ENCODE measurements around the gene NISCH. TPM values are rescaled to one million over a fixed set of nuclear protein-coding genes. Genes with fewer than 3 reads are reported as not detected.

NISCH gene
- total and polyA plus RNA-seq, 2 donors (not counting 3 experiments of a cell fraction or from before 2014, with no cell fraction given), result 156 to 178 TPM

GRCh38 chr3:52446631-52447511, 8.5 kb upstream of the NISCH start:
- no peaks in the 10 kb centered on the region for H3K9me1 ChIP-seq (replicated peaks; ENCODE audit: control insufficient read depth, extremely low read depth, insufficient read depth, low read length)
- CTCF ChIA-PET, result interaction anchor here (0.7 to 7.2 kb wide), 13 partner anchors 10 to 228 kb away, joined by 3 to 243 read pairs (median 6); partner anchors contain the start of gene WDR82
- H3K4me3 ChIP-seq (replicated peaks in 1 of 3; ENCODE audit: insufficient read depth in 1 of 3, low read depth in 1 of 3, low read length in 3 of 3), result no peak overlapping the region
- H4K20me1 ChIP-seq (replicated peaks; ENCODE audit: control insufficient read depth, extremely low read depth, insufficient read depth, low read length), result no peaks in the 10 kb centered on the region
- dilution Hi-C loops (cut with MboI; ENCODE audit: extremely low pct_ligation_motif_present, low sequenced_read_pairs) (no loop called here), intact Hi-C loops (cut with micrococcal nuclease) (loop anchor here (1.0 to 5.0 kb wide), 3 partner anchors 19 to 210 kb away; partner anchors contain the start of gene TWF2)
- no peak overlapping the region for H3K27ac ChIP-seq (ENCODE audit: insufficient read depth, low read depth, low read length)
- POLR2A ChIA-PET, result interaction anchor here (0.5 kb wide), 1 partner anchor 22 kb away, joined by 4 read pairs; no protein-coding TSS in a partner anchor
- no peak overlapping the region for H3K4me2 ChIP-seq (ENCODE audit: insufficient read depth, low read length)
- H3K36me3 ChIP-seq (ENCODE audit: control insufficient read depth in 2 of 2, extremely low read depth in 1 of 2, insufficient read depth in 2 of 2, low read length in 2 of 2), result no peaks in the 10 kb centered on the region
- TF ChIP-seq POLR2A (IDR thresholded peaks at IDR 0.05; ENCODE audit: low read depth, low read length) (no peak), GATA2 (IDR thresholded peaks at IDR 0.05; ENCODE audit: insufficient read depth, insufficient read length, low read depth, low read length) (no peak), FOS (IDR thresholded peaks at IDR 0.05; ENCODE audit: borderline replicate concordance, insufficient read depth, low read length) (no peak), POLR2AphosphoS5 (IDR thresholded peaks at IDR 0.05; ENCODE audit: insufficient read depth, low read depth, low read length) (no peak), MYC (IDR thresholded peaks at IDR 0.05; ENCODE audit: low read depth, low read length) (no peak), EZH2 (IDR thresholded peaks at IDR 0.05; ENCODE audit: borderline replicate concordance, low read depth, low read length, severe bottlenecking) (no peak), JUN (IDR thresholded peaks at IDR 0.05; ENCODE audit: borderline replicate concordance, insufficient read depth, insufficient read length, low read depth) (no peak)
- TF ChIP-seq, protein P1, sequence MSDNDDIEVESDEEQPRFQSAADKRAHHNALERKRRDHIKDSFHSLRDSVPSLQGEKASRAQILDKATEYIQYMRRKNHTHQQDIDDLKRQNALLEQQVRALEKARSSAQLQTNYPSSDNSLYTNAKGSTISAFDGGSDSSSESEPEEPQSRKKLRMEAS (IDR thresholded peaks at IDR 0.05; ENCODE audit: insufficient read depth, insufficient read length), result peak; percentile 15
- TF ChIP-seq, protein P2, sequence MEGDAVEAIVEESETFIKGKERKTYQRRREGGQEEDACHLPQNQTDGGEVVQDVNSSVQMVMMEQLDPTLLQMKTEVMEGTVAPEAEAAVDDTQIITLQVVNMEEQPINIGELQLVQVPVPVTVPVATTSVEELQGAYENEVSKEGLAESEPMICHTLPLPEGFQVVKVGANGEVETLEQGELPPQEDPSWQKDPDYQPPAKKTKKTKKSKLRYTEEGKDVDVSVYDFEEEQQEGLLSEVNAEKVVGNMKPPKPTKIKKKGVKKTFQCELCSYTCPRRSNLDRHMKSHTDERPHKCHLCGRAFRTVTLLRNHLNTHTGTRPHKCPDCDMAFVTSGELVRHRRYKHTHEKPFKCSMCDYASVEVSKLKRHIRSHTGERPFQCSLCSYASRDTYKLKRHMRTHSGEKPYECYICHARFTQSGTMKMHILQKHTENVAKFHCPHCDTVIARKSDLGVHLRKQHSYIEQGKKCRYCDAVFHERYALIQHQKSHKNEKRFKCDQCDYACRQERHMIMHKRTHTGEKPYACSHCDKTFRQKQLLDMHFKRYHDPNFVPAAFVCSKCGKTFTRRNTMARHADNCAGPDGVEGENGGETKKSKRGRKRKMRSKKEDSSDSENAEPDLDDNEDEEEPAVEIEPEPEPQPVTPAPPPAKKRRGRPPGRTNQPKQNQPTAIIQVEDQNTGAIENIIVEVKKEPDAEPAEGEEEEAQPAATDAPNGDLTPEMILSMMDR (IDR thresholded peaks at IDR 0.05; ENCODE audit: extremely low read depth in 1 of 2, insufficient read depth in 1 of 2, low read depth in 1 of 2, low read length in 2 of 2), result peak; percentile 99
- BruUV-seq (replicated peaks), result no TSS peak
- no peak overlapping the region for H3K9ac ChIP-seq (replicated peaks; ENCODE audit: extremely low read depth, insufficient read depth, low read length)
- H3K4me1 ChIP-seq (ENCODE audit: control insufficient read depth, extremely low read depth, insufficient read depth, low read length), result peaks cover 5% of the 10 kb centered on the region
- peak overlapping the region; percentile 15 for H2AFZ ChIP-seq (ENCODE audit: low read depth, low read length)
- peak; percentile 82 for FAIRE-seq
- H3K79me2 ChIP-seq (ENCODE audit: control insufficient read depth, insufficient read depth, low read length), result no peaks in the 10 kb centered on the region
- H3K9me3 ChIP-seq (replicated peaks; ENCODE audit: control insufficient read depth, insufficient read depth, low read length), result no peaks in the 10 kb centered on the region
- peak; percentile 70 for DNase-seq (ENCODE audit: low read depth, low spot score)
- no peaks in the 10 kb centered on the region for H3K27me3 ChIP-seq (ENCODE audit: control insufficient read depth in 2 of 2, insufficient read depth in 2 of 2, low read length in 2 of 2)

Data from endothelial cell of umbilical vein (primary cell).